OCI-M2 (cell line): ENCODE data around the gene SYMPK.

Experiments used
- DNase-seq: peaks from one replicate; lab custom pipeline; 2025; ENCODE audit not compliant: unreplicated experiment; lab: John Stamatoyannopoulos, UW

Gene SYMPK

GRCh38 chr19:45826934-45827333 is 36.0 kb downstream of the SYMPK start:
- DNase-seq: no peak

DNA sequence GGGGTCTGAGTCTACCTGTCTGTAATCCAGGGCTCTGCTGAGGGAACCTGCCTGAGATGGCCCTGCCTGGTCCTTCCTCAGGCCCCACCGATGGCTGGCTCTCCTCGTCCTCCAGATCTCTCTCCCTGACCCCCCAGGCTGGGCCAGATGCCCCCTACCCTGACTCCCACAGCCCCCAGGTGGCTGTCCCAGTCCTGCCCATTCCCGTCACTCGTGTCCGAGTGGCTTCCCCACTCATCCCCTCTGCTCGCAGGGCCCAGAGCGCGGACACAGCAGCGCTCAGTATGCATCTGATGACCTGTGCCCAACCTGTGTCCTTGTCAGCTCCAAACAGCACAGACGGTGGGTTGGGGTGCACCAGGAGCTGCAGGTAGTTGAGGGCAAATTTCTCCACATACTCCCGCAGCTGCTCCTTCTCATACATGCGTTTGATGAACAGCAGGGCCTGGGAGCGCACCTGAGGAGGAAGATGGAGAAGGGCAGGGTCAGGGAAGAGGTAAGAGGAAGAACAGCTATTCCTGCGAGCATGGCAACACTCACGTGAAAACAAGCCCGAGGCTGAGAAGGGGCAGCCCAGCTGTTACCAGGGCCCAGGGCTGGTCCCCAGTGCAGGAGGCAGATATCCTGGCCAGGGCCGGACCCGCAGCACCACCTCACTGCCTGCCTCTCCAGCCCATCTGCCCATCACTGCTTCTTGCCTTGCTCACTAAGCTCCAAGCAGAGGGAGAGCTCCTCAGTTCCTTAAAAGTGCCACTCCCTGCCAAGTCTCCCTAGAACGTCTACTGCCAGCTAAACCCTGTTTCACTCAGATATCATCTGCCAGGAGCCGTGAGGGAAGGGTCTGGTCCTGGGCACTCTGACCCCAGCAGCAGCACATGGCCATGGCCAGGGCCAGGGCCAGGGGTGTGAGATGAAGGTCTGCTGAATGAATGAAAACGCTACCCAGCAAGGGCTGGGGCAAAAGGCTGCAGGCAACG is 36.7 kb downstream of the SYMPK start:
- no peak for DNase-seq

DNA sequence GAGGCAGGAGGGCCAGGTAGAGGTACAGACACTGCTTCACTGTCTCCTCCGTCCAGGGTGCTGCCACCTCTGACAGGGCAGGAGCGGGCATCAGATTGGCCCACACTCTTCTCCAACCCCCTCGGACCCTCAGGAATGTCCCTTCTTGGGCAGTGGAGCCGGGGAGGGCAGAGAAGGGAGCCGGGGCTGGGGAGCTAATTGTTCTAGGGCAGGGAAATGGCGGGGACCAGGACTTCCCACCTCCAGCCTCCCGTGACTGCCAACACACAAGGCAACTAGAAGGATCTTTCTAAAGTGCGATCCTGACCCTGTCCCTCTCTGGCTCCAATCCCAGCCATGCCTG is 37.7 kb downstream of the SYMPK start:
- DNase-seq: no peak

DNA sequence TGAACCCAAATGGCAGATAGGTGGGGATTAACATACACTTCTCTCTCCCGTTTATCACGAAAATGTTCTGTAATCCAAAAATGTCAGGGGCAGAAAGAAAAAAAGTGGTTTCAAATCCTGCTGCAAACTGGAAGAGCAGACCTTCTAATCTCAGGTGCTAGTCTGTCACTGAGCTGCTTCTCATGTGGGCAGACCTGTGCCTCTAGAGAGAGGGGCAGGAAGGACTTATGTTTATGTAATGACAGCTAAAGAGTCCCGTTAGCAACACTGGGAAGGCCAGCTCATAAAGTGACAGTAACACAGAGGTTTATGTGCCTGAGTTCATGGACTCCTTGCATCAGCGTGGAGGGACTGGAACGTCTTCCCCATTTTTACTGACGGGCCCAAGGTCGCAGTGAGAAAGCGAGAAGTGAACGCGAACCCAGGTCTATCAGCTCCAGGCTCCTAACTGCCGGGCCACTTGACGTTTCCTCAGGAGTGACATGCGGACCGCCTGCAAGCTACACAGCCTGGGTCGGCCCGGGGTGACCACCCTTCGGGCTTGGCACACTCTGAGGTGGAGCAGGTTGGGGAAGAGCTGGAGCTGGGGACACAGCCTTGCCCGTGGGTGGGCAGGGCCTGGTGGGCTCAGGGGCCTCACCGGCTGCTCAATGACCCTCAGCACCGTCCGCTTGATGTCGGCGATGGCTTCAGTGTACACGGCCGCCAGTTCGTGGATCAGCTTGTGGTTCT is 38.2 kb downstream of the SYMPK start:
- DNase-seq: no peak

DNA sequence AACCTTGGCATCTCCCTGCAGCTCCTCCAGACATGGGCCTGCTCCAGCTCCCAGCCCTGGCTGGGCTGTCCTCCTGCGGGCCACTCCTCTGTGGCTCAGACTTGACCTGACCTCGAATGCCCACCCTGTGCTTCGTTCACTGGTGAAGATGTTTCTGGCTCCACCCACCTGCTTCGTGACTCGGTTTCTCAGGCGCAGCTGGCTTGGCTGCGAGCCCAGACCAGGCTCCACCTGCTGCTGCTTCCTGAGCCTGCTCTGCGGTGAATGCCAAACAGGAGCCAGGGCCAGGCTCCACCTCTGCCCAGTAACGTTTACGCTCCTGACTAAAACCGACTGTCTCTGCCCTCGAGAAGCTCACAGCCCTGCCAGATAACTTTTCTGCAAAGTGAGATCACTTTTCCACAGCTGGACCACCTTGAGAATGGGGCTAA is 38.9 kb downstream of the SYMPK start:
- no peak for DNase-seq

DNA sequence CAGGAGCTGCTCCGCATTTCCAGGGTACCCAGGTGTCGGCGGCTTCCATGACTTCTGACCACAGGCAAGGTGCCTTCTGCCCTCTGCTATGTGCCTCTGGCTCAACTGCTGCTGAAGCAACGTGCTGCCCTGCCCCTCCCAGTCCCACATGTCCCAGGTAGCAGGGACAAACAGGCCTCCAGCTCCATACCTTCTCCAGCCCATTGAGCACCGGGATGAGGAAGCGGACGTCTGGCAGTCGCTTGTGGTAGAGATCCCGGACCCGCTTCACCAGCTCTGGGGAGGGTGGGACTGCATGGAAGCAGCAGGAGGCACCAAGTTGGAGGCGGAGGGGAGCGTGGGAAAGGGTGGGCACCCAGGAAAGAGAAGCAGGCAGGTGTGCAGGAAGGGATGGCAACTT is 39.8 kb downstream of the SYMPK start:
- no peak for DNase-seq

DNA sequence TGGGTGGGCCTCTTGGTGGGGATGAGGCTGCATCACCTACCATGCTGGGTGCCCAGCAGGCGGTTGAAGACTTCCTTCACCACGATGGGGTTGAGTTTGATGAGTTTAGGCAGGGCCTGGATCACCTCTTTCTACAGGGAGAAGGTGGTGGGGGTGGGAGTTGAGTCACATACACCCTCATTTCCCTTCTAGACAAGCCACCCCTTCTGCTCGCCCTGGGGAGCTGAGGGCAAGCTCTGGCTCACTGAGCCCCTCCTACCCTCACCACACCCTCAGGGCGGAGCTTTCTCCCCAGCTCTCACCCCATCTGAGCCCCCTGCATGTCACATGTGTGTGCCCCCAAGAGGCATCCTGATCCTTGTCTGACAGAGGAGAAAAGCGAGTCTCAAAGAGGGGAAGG is 40.2 kb downstream of the SYMPK start:
- DNase-seq: no peak

GRCh38 chr19:45821570-45821969 is 41.4 kb downstream of the SYMPK start:
- DNase-seq: no peak

- DNase-seq: no peak
These were observed 41.8 kb downstream of the SYMPK start for GRCh38 chr19:45821103-45821521.

GRCh38 chr19:45820413-45821102 is 42.4 kb downstream of the SYMPK start:
- no peak for DNase-seq

GRCh38 chr19:45819769-45820168 is 43.2 kb downstream of the SYMPK start:
- no peak for DNase-seq

GRCh38 chr19:45817725-45818301 is 45.1 kb downstream of the SYMPK start:
- no peak for DNase-seq

DNA sequence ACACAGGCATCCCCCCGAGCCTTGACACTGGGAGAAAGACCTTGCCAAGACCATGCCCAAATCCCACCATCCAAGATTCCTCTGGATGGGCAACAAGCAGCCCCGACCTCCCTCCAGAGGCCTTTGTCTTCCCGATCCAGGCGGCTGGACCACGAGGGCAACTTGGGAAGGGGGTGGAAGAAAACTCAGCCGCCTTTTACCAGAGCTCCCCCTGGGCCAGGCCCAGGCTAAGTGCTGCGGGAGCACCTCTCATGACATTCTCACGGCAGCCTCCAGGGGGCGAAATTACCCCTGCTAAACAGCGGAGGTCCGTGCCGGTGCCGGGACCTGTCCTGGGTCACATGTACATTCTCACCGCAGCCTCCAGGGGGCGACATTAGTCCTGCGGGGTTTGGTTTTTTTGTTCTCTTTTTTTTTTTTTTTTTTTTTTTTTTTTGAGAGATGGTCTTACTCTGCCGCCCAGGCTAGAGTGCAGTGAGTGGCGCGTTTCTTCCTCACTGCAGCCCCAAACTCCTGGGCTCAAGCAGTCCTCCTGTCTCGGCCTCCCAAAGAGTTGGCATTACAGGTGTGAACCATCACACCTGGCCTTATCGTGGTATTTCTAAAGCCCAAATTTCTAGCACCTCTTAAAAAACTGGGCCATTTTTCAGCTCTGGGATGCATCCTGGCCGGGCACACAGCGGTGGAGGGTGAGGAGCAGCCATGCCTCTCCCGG is 45.8 kb downstream of the SYMPK start:
- peak; percentile 89 for DNase-seq

- DNase-seq: no peak
These were observed 46.5 kb downstream of the SYMPK start for GRCh38 chr19:45816236-45817009.

DNA sequence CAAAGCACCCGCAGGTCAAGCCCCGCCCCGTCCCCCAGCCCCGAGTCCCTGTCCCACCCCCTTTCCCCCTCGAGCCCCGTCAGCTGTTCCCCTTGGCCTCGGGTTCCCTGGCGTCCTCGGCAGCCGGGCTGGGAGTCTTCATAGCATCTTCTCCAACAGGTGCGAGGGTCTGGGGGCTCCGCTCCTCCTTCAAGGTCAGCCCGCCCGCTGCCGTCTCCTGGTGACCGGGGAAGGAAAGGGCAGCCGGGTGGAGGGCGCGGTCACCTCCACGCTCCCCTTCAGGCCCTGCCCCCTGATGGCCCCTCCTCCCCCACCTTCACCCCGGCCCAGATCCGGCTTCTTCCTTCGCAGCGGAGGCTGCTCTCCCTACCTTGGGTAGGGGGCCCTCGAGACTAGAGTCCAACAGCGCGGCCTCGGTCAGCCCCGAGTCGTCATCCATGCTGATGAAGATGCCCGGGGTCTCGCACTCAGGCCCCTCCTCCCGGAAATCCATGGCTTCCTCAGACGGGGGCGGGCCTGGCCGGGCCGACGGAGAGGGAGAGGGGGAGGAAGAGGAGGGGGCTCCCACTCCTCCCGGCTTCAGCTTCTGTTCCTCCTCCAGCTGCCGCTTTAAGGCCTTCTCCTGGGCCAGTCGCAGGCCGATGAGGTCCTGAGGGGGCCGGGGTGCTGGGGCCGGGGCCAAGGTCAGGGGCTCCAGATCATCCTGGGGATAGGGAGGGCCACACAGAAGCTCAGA is 47.3 kb downstream of the SYMPK start:
- DNase-seq: no peak

- DNase-seq: no peak
These were observed 48.0 kb downstream of the SYMPK start, which contains the start of gene RSPH6A for GRCh38 chr19:45814851-45815480. TSS of gene RSPH6A (minus strand) at chr19:45815308. CDS start at chr19:45815176, 132 bp downstream.

DNA sequence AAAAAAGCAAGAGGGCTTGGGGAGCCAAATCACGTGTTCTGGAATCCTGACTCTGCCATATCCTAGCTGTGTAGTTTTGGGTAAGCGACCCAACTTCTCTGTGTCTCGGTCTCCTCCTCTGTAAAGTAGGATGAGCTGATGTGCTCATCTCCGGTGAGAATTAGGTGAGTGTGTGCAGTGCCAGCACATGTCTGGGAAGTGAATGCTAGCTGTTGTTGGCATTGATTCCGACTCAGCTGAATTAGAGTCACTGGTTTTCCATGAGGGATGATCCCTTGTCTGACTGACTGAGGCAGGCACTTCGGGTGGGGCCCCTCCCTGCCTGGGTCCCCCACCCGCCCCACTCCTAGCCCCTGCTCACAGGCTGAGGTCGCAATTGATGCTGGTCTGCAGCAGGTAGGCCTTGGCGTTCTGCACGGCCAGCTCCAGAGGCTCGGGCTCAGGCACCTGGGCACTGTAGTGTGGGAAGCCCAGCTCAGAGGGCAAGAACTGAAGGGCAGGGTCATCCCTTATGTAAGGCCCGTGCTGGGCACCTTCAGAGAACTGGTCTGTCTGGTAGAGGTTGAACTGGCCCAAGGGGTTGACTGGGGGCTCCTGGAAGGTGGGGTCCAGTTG is 48.7 kb downstream of the SYMPK start:
- no peak for DNase-seq

GRCh38 chr19:45812297-45812696 is 50.6 kb downstream of the SYMPK start:
- DNase-seq: no peak
